Upper lobe of left lung (tissue), 6 donors: ENCODE measurements around the gene ILK. TPM values are rescaled to one million over a fixed set of nuclear protein-coding genes. Genes with fewer than 3 reads are reported as not detected.

Experiments
- ATAC-seq, 2 donors: fragments of 200-7000 bp; cut with Tn5 transposase; one replicate each; pipeline ENCODE4 v1.9.1; 2022; ENCODE audit warnings: mild to moderate bottlenecking in 2 of 2, moderate library complexity in 2 of 2; ENCODE audit not compliant: low FRiP score in 2 of 2
- DNase-seq, 2 donors: peaks; one replicate each; pipeline ENCODE4 v3.0.0-alpha.2; 2019 to 2020
- H3K27ac ChIP-seq, 4 donors: fragments of 200-600 bp; sonication (generic); one replicate each; pipeline ENCODE4 v1.5.1; 2016 to 2019
- H3K27me3 ChIP-seq, 4 donors: fragments of 200-600 bp; sonication (generic); one replicate each; pipeline ENCODE4 v1.5.1; 2017 to 2019
- H3K36me3 ChIP-seq, 4 donors: fragments of 200-600 bp; sonication (generic); one replicate each; pipeline ENCODE4 v1.5.1; 2016 to 2019
- H3K4me1 ChIP-seq, 4 donors: fragments of 200-600 bp; sonication (generic); one replicate each; pipeline ENCODE4 v1.5.1; 2018 to 2019
- H3K4me3 ChIP-seq, 4 donors: fragments of 200-600 bp; sonication (generic); one replicate each; pipeline ENCODE4 v1.5.1; 2017 to 2019; ENCODE audit warnings: mild to moderate bottlenecking in 2 of 4, moderate library complexity in 1 of 4
- H3K9me3 ChIP-seq, 4 donors: fragments of 200-600 bp; sonication (generic); one replicate each; pipeline ENCODE4 v1.5.1; 2018 to 2019
- EP300 ChIP-seq, 4 donors: sonication (generic); formaldehyde crosslinking; IDR thresholded peaks; one replicate each; pipeline ENCODE4 v1.5.1; 2017; ENCODE audit warnings: antibody characterized with exemption in 4 of 4, control low read depth in 2 of 4
- POLR2A ChIP-seq, 4 donors: fragments of 450-650 bp; IDR thresholded peaks; one replicate each; pipeline ENCODE4 v1.5.1; 2016 to 2017; ENCODE audit warnings: antibody characterized with exemption in 4 of 4, mild to moderate bottlenecking in 2 of 4
- POLR2AphosphoS5 ChIP-seq, 2 donors: sonication (generic); formaldehyde crosslinking; IDR thresholded peaks; one replicate each; pipeline ENCODE4 v1.5.1; 2017; ENCODE audit warnings: antibody characterized with exemption in 2 of 2
- WGBS, 2 donors: methylation state at CpG; one replicate each; pipeline ENCODE4 v1.1.5; 2017 to 2018; 5-methylcytosine and 5-hydroxymethylcytosine counted together
- total RNA-seq, 6 donors: library from RNA; depleted of rRNA in 4 of 6; stranded (reverse); fragments of >200 nt in 4 of 6; gene quantifications; one replicate each; pipeline versions ENCODE4 v1.1.0 to v1.2.1, GENCODE V29; 2016 to 2021
- TF ChIP-seq, protein P1 (sequence below), 6 experiments: fragments of 450-650 bp in 4 of 6; fragments of 200-600 bp in 2 of 6; sonication (generic) in 2 of 6; IDR thresholded peaks; one replicate each; pipeline ENCODE4 v1.5.1; 2016 to 2019; ENCODE audit warnings: antibody characterized with exemption in 6 of 6
- donor health status: DM: no; HTN: no; CAD: no; lungs with moderate emphysema.
- donor health status: DM: no; HTN: yes; CAD: no; lungs with severe emphysema.

ILK gene
- total RNA-seq, 6 donors from 2014 or later, result 130 to 191 (median 146) TPM

DNA sequence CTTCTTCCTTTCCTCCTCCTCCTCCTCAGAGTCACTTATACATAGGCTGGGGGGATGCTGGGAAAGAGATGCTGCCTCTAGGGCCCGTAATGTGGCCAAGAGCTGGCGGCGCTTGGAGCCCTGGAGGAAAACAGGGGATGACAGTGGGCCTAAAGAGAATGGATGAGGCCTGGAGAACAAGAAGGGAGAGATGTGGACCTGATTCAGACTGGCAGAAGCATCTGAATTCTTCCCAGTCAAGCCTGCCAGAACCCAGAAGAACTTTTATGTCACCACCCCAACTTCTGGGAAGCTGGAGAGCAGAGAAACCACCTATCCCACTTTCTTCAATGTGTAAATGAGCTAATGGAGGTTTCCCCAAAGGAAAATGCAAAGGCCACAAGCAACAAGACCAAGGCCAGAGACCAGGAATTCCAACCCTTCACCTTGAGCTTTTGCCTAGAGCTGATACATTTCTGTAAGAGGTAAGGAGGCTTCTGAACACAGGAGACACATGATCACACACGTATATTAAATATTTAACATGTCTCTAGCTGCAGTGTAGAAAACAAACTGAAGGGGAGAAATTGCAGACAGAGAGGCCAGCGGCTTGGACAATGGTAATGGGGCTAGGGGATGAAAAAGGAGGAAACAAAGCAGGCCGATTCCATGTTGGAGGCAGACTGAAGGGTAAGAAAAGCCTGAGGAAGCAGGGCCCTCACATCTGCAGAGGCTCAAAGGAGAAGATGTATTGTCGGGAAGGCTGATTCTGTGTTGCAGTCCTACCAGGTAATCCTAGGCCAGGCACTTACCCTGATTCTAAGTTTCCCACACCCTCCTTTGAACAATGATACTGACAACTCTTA, 1.3 kb upstream of the ILK start:
- no peak for DNase-seq
- TF ChIP-seq EP300 (IDR thresholded peaks at IDR 0.05), result no peak
- TF ChIP-seq POLR2AphosphoS5 (IDR thresholded peaks at IDR 0.05), result no peak
- TF ChIP-seq, protein P1, sequence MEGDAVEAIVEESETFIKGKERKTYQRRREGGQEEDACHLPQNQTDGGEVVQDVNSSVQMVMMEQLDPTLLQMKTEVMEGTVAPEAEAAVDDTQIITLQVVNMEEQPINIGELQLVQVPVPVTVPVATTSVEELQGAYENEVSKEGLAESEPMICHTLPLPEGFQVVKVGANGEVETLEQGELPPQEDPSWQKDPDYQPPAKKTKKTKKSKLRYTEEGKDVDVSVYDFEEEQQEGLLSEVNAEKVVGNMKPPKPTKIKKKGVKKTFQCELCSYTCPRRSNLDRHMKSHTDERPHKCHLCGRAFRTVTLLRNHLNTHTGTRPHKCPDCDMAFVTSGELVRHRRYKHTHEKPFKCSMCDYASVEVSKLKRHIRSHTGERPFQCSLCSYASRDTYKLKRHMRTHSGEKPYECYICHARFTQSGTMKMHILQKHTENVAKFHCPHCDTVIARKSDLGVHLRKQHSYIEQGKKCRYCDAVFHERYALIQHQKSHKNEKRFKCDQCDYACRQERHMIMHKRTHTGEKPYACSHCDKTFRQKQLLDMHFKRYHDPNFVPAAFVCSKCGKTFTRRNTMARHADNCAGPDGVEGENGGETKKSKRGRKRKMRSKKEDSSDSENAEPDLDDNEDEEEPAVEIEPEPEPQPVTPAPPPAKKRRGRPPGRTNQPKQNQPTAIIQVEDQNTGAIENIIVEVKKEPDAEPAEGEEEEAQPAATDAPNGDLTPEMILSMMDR (IDR thresholded peaks at IDR 0.05), result no peak
- no peak for TF ChIP-seq POLR2A (IDR thresholded peaks at IDR 0.05)
- Histone ChIP-seq H3K27me3 (no peaks in the 10 kb centered on the region), H3K9me3 (no peaks in the 10 kb centered on the region), H3K4me3 (peak overlapping the region; percentile 64 to 96 (median 80)), H3K4me1 (peaks cover 38 to 53% (median 44%) of the 10 kb centered on the region in 4 donors), H3K27ac (peak overlapping the region; percentile 91 to 99 (median 95)), H3K36me3 (peaks cover 19 to 42% (median 34%) of the 10 kb centered on the region in 4 donors)
- no peak for ATAC-seq
- 52 to 57% methylated on average over 7 of the region's 7 CpGs for WGBS, 2 donors

DNA sequence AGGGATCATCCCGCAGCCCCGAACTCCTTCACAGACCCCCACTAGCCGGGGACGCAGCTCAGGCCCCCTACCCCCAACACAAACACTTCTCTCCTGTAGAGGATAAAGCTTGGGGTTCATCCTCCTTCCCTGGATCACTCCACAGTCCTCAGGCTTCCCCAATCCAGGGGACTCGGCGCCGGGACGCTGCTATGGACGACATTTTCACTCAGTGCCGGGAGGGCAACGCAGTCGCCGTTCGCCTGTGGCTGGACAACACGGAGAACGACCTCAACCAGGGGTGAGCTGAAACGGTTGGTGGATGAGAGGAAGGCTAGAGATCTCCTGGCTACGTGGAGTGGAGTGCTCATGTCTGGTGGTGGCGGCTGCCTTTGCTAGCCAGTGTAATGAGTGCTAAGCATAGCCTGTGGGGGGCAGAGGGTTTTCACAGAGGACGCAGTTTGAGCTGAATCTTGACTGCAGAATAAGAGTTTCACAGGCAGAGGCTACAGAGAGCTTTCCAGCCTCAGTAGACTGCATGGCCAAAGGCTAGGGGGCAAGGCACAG, 580 bp downstream of the ILK start:
- Histone ChIP-seq H3K36me3 (peaks cover 25 to 43% (median 38%) of the 10 kb centered on the region in 4 donors), H3K9me3 (no peaks in the 10 kb centered on the region), H3K27me3 (no peaks in the 10 kb centered on the region), H3K27ac (peak overlapping the region; percentile 91 to 99 (median 95)), H3K4me1 (peaks cover 50 to 65% (median 60%) of the 10 kb centered on the region in 4 donors), H3K4me3 (peak overlapping the region; percentile 38 to 92 (median 66))
- WGBS, 2 donors, result 0 to 3% methylated on average over 9 to 20 of the region's 20 CpGs
- TF ChIP-seq, protein P1 (IDR thresholded peaks at IDR 0.05), result no peak
- peak in 1 of 2 donors; percentile 44 for TF ChIP-seq POLR2AphosphoS5 (IDR thresholded peaks at IDR 0.05)
- TF ChIP-seq EP300 (IDR thresholded peaks at IDR 0.05), result no peak
- peak in 1 of 4 donors; percentile 12 for TF ChIP-seq POLR2A (IDR thresholded peaks at IDR 0.05)
- ATAC-seq (peak; percentile 58 to 63), DNase-seq (peak; percentile 60 to 67)

DNA sequence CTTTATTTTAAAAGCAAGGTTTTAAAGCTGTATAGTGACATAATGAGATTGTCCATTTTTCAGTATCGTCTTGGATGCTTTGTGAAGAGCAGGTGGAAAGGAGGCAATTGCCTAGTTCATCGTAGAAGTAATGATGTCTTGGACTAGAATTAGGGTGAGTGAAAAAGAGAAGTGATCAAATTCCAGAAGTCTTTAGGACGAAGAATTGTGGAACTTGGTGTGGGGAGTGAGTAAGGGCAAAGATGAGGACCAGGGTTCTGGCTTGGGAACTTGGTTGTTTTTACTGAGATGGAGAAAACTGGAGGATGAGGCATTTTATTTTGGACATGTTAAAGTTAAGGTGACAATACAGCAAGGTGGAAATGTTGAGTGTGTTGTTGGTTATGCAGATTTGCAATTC, 1.2 kb downstream of the ILK start:
- DNase-seq (no peak), ATAC-seq (no peak)
- peaks cover 25 to 43% (median 38%) of the 10 kb centered on the region in 4 donors for H3K36me3 ChIP-seq
- H3K4me1 ChIP-seq, result peaks cover 52 to 71% (median 62%) of the 10 kb centered on the region in 4 donors
- peak overlapping the region; percentile 91 to 99 (median 95) for H3K27ac ChIP-seq
- no peaks in the 10 kb centered on the region for H3K9me3 ChIP-seq
- TF ChIP-seq POLR2AphosphoS5 (IDR thresholded peaks at IDR 0.05), result no peak
- TF ChIP-seq, protein P1 (IDR thresholded peaks at IDR 0.05), result no peak
- TF ChIP-seq POLR2A (IDR thresholded peaks at IDR 0.05), result no peak
- no peak for TF ChIP-seq EP300 (IDR thresholded peaks at IDR 0.05)
- no peaks in the 10 kb centered on the region for H3K27me3 ChIP-seq
- peak overlapping the region; percentile 38 to 92 (median 66) for H3K4me3 ChIP-seq
- WGBS, 2 donors, result 17 to 19% methylated on average over 3 of the region's 3 CpGs

DNA sequence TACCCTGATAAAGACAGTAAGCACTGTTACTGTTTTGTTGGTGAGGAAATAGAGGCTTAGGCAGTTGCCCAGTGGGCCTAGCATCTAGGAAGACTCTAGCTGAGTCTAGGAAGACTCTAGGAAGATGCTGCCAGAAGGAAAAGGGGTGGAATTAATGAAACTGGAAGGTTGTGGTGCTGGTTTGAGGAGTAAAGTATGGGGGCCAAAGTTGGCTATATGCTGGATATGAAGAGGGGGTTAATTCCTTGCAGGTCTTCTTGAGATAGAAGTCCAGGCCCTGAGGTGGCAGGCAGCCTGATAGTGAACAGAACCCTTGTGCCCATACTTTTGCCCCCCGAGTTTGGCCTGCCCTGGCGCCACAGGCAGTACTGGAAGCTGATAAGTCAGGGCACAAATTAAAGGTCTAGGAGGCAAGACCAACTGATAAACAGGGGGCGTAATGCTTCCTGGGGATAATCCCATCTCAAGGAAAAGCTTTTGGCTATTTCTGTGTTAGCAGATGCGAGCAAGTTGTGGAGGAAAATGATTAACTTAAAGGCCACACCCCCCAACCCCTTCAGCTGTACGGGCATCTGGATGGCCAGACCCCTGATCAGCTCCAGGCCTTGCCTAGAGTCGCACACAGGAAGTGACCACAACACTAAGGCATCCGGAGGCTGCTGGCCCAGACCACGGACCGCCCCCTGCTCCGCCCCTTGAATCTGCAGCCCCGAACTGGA, 3.1 kb downstream of the ILK start:
- H3K9me3 ChIP-seq, result no peaks in the 10 kb centered on the region
- ATAC-seq (peak; percentile 82 to 84), DNase-seq (peak; percentile 93 to 95)
- H3K36me3 ChIP-seq, result peaks cover 30 to 42% (median 34%) of the 10 kb centered on the region in 4 donors
- WGBS, 2 donors, result 9 to 12% methylated on average over 10 to 11 of the region's 11 CpGs
- H3K4me1 ChIP-seq, result peaks cover 62 to 81% (median 71%) of the 10 kb centered on the region in 4 donors
- no peaks in the 10 kb centered on the region for H3K27me3 ChIP-seq
- peak overlapping the region in 2 of 4 donors; percentile 1 to 92 for H3K4me3 ChIP-seq
- peak overlapping the region; percentile 90 to 99 (median 92) for H3K27ac ChIP-seq
- TF ChIP-seq, protein P1 (IDR thresholded peaks at IDR 0.05), result no peak
- peak; percentile 67 to 90 for TF ChIP-seq POLR2AphosphoS5 (IDR thresholded peaks at IDR 0.05)
- peak in 2 of 4 donors; percentile 52 to 73 for TF ChIP-seq POLR2A (IDR thresholded peaks at IDR 0.05)
- peak in 1 of 4 donors; percentile 58 for TF ChIP-seq EP300 (IDR thresholded peaks at IDR 0.05)
